A549 treated with ZK216348 at 1 μM for 4 hours (cell line): ENCODE results near the gene PSME2. TPM values are rescaled to one million over a fixed set of nuclear protein-coding genes. Genes with fewer than 3 reads are reported as not detected.

Experiments
- total RNA-seq: library from RNA; stranded (reverse); fragments of 200-300 nt; extraction: Qiagen RNA extraction; gene quantifications from 5 replicates; pipeline ENCODE4 v1.2.3, GENCODE V29; 2022; ENCODE audit warnings: low read depth

PSME2 gene
- total RNA-seq, 1 experiment from 2014 or later: 163 TPM

Other genes starting within 250 kb of the PSME2 start
- gene DHRS4, start 192.8 kb downstream of the PSME2 start, total RNA-seq: 36.9 to 51.1 TPM (median 48.9 TPM) in 5 replicates
- 23.2 to 36.3 TPM (median 32.1 TPM) in 5 replicates for gene DHRS4L2, start 157.7 kb downstream of the PSME2 start, total RNA-seq
- 0.22 to 0.74 TPM (median 0.60 TPM) in 5 replicates for gene CARMIL3, start 94.6 kb downstream of the PSME2 start, total RNA-seq
- gene CPNE6, start 75.0 kb downstream of the PSME2 start, total RNA-seq: not detected in 5 replicates
- gene PCK2, start 52.3 kb downstream of the PSME2 start, total RNA-seq: 13.5 to 21.1 TPM (median 19.2 TPM) in 5 replicates
- 19.4 to 22.4 TPM (median 21.7 TPM) in 5 replicates for gene DCAF11, start 31.8 kb downstream of the PSME2 start, total RNA-seq
- gene NRL, start 31.7 kb downstream of the PSME2 start, total RNA-seq: 0.53 to 0.97 TPM (median 0.65 TPM) in 5 replicates
- gene FITM1, start 16.0 kb downstream of the PSME2 start, total RNA-seq: not detected in 5 replicates
- gene PSME1, start 10.4 kb downstream of the PSME2 start, total RNA-seq: 149 to 185 TPM (median 165 TPM) in 5 replicates
- 37.8 to 64.0 TPM (median 62.7 TPM) in 5 replicates for gene EMC9, start 5.0 kb downstream of the PSME2 start, total RNA-seq
- 14.7 to 35.4 TPM (median 31.7 TPM) in 5 replicates for gene RNF31, start 888 bp upstream of the PSME2 start, total RNA-seq
- 15.5 to 24.9 TPM (median 19.7 TPM) in 5 replicates for gene IRF9, start 14.7 kb upstream of the PSME2 start, total RNA-seq
- 2.6 to 6.5 TPM (median 4.6 TPM) in 5 replicates for gene REC8, start 25.5 kb upstream of the PSME2 start, total RNA-seq
- gene IPO4, start 42.2 kb upstream of the PSME2 start, total RNA-seq: 51.4 to 91.8 TPM (median 77.1 TPM) in 5 replicates
- gene TM9SF1, start 48.8 kb upstream of the PSME2 start, total RNA-seq: 48.0 to 74.0 TPM (median 66.9 TPM) in 5 replicates
- gene TSSK4, start 59.1 kb upstream of the PSME2 start, total RNA-seq: not detected in 5 replicates
- 76.7 to 107 TPM (median 84.4 TPM) in 5 replicates for gene CHMP4A, start 66.9 kb upstream of the PSME2 start, total RNA-seq
- 22.6 to 33.8 TPM (median 29.9 TPM) in 5 replicates for gene MDP1, start 69.5 kb upstream of the PSME2 start, total RNA-seq
- 456 to 538 TPM (median 471 TPM) in 5 replicates for gene NEDD8, start 85.8 kb upstream of the PSME2 start, total RNA-seq
- gene GMPR2, start 86.3 kb upstream of the PSME2 start, total RNA-seq: 53.6 to 67.0 TPM (median 57.2 TPM) in 5 replicates
- gene TINF2, start 96.0 kb upstream of the PSME2 start, total RNA-seq: 31.9 to 41.7 TPM (median 36.3 TPM) in 5 replicates
- 0.72 to 1.3 TPM (median 0.74 TPM) in 5 replicates for gene TGM1, start 116.6 kb upstream of the PSME2 start, total RNA-seq
- 13.7 to 19.6 TPM (median 18.4 TPM) in 5 replicates for gene RABGGTA, start 125.0 kb upstream of the PSME2 start, total RNA-seq
- gene DHRS1, start 153.2 kb upstream of the PSME2 start, total RNA-seq: 9.5 to 15.2 TPM (median 13.7 TPM) in 5 replicates
- gene NOP9, start 153.2 kb upstream of the PSME2 start, total RNA-seq: 11.6 to 19.3 TPM (median 18.7 TPM) in 5 replicates
- gene CIDEB, start 161.4 kb upstream of the PSME2 start, total RNA-seq: 0.12 to 0.21 TPM (median 0.18 TPM) in 4 of 5 replicates, not detected in the other
- gene LTB4R2, start 163.5 kb upstream of the PSME2 start, total RNA-seq: 2.0 to 6.3 TPM (median 5.6 TPM) in 5 replicates
- gene LTB4R, start 164.9 kb upstream of the PSME2 start, total RNA-seq: 3.2 to 6.8 TPM (median 5.9 TPM) in 5 replicates
- 0.21 TPM in 1 of 5 replicates, not detected in the others for gene ADCY4, start 188.5 kb upstream of the PSME2 start, total RNA-seq
- gene RIPK3, start 193.4 kb upstream of the PSME2 start, total RNA-seq: not detected in 5 replicates
- gene NFATC4, start 221.6 kb upstream of the PSME2 start, total RNA-seq: 0.15 to 0.36 TPM (median 0.25 TPM) in 4 of 5 replicates, not detected in the other